ENCODE measurements around the gene BPGM.
A peak's percentile ranks its signal among the peaks of the same experiment; 100 is the strongest.

BPGM gene

DNA sequence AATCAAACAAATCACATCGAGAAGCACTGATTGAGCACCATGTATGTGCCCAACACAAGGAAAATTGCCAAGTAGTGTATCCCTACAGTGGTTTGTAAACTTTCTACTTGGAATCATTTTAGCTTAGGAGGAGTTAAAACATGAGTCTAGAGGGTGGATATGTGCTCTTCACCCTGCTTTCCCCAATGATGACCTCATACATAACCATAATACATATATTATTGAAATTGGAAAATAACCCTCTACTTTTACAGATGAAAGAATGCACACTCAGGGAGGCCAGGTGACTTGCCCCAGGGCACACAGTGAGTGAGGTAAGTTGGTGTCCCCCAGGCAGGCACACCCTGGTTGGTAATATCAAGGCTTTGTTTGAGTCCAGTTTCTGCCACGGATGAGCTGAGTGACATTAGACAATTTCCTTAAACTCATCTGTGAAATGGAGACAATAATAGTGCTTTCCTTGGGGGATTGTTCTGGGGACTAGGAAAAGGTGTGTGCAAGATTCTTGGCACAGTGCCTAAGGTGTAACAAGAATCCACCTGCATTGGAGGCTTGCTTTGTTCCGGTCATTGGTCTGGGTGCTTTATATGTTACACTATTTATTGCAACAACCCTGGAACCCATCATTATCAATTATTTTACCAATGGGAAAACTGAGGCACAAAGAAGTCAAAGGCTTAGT lies 50.7 kb downstream of the BPGM start:
- no peak for DNase-seq
- peaks cover 11% of the 10 kb centered on the region for H3K4me1 Mint-ChIP-seq
- H3K27ac Mint-ChIP-seq: no peak overlapping the region
- H3K27me3 Mint-ChIP-seq (ENCODE audit: low read depth, poor library complexity): no peaks in the 10 kb centered on the region
- no peak overlapping the region for H3K4me3 Mint-ChIP-seq
- H3K9me3 Mint-ChIP-seq: no peaks in the 10 kb centered on the region
- TF ChIP-seq, protein P1, sequence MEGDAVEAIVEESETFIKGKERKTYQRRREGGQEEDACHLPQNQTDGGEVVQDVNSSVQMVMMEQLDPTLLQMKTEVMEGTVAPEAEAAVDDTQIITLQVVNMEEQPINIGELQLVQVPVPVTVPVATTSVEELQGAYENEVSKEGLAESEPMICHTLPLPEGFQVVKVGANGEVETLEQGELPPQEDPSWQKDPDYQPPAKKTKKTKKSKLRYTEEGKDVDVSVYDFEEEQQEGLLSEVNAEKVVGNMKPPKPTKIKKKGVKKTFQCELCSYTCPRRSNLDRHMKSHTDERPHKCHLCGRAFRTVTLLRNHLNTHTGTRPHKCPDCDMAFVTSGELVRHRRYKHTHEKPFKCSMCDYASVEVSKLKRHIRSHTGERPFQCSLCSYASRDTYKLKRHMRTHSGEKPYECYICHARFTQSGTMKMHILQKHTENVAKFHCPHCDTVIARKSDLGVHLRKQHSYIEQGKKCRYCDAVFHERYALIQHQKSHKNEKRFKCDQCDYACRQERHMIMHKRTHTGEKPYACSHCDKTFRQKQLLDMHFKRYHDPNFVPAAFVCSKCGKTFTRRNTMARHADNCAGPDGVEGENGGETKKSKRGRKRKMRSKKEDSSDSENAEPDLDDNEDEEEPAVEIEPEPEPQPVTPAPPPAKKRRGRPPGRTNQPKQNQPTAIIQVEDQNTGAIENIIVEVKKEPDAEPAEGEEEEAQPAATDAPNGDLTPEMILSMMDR (IDR thresholded peaks at IDR 0.05): no peak
- H3K36me3 Mint-ChIP-seq (ENCODE audit: low read depth): no peaks in the 10 kb centered on the region

DNA sequence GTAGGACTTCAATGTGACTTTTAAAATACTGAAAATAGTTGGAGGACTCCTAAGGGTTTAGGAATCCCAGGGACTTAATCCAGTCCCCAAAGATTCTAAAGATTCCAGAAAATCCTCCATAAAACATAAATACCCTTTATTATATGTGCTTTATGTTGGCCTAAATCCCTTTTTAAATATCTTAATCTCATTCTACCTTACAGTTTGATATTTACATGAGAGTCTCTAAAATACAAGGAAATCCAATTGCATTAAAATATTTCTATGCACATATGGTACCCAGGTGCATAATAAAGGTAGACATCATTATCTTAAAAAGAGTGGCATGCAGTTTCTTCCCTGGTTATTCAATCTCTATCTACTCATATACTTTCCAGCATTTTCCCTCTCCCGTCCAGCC lies 51.8 kb downstream of the BPGM start:
- Mint-ChIP-seq H3K36me3 (ENCODE audit: low read depth) (no peaks in the 10 kb centered on the region), H3K4me3 (no peak overlapping the region), H3K4me1 (peaks cover 21% of the 10 kb centered on the region), H3K9me3 (no peaks in the 10 kb centered on the region), H3K27me3 (ENCODE audit: low read depth, poor library complexity) (no peaks in the 10 kb centered on the region), H3K27ac (no peak overlapping the region)
- TF ChIP-seq, protein P1 (IDR thresholded peaks at IDR 0.05): no peak
- DNase-seq: no peak

DNA sequence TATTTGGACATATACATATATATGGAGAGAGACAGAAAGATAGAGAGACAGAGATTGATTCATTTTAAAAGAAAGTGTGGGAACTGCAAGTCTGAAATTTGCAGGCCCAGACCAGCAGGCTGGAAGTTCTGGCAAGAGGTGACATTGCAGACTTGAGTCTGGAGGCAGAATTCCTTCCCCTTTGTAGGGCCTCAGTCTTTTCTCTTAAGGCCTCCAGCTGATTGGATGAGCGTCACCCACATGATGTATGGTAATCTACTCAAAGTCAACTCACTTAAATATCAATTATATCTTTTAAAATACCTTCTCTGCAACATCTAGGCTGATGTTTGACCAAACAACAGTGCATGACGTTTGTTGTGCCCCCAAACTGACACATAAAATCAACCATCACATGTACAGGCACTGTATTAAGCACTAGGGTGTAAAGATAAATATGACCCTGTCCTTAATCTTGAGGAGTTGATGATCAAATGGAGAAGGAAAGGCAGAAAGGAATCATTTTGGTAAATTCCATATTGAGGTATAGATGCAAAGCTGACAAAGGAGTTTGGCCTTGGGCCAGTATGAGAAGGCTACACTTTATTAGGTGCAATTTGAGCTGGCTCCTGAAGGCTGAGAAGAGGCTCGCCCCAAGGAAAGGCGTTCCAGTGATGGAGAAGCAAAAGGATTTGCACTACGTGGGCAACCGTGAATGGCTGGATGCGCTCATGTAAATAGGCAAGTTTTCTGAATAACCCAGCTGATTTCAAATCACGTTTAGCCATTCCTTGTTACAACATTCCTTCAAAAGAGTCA lies 52.6 kb downstream of the BPGM start:
- no peaks in the 10 kb centered on the region for H3K9me3 Mint-ChIP-seq
- peaks cover 28% of the 10 kb centered on the region for H3K4me1 Mint-ChIP-seq
- no peak overlapping the region for H3K27ac Mint-ChIP-seq
- no peaks in the 10 kb centered on the region for H3K27me3 Mint-ChIP-seq (ENCODE audit: low read depth, poor library complexity)
- no peak overlapping the region for H3K4me3 Mint-ChIP-seq
- TF ChIP-seq, protein P1 (IDR thresholded peaks at IDR 0.05): no peak
- no peak for DNase-seq
- no peaks in the 10 kb centered on the region for H3K36me3 Mint-ChIP-seq (ENCODE audit: low read depth)

DNA sequence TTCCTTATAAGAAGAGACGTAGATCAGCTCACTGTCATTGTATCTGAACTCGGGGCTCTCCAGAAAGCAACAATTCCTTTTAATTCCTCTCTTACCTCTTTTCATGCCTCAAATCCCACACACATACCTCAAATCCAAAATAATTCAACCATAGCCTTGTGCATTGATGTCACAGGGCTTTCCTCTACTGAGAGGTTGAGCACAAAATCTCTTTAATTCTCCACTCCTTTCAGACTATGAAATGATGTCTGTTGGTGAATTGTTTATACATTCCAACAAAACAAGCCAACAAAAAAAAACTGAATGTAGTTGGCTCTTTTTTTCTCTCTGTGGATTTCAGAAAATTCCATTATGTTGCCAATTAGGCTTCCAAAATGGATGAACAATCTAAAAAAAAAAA lies 53.2 kb downstream of the BPGM start:
- H3K36me3 Mint-ChIP-seq (ENCODE audit: low read depth): no peaks in the 10 kb centered on the region
- TF ChIP-seq, protein P1 (IDR thresholded peaks at IDR 0.05): no peak
- H3K27ac Mint-ChIP-seq: no peak overlapping the region
- H3K4me1 Mint-ChIP-seq: peaks cover 30% of the 10 kb centered on the region
- no peaks in the 10 kb centered on the region for H3K9me3 Mint-ChIP-seq
- H3K27me3 Mint-ChIP-seq (ENCODE audit: low read depth, poor library complexity): no peaks in the 10 kb centered on the region
- DNase-seq: no peak
- no peak overlapping the region for H3K4me3 Mint-ChIP-seq

DNA sequence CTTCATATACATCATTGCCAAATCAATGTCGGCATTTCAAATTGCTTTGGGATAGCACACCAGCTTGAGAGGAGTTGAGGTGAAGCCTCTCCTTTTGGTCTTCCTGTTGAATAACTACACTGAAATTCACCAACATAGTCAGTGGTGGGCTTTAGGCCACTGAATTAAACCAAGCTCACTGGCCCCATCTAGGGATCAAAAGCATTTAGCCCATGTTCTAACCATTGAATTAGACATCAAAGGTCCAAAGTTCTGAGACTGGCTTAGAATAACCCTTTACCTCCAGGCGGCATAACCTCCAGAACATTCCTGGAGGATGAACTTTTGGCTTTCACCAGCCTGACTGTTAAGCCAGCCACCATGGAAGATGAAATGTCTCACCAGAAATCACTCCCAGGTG lies 54.6 kb downstream of the BPGM start:
- Mint-ChIP-seq H3K27me3 (ENCODE audit: low read depth, poor library complexity) (no peaks in the 10 kb centered on the region), H3K27ac (no peak overlapping the region), H3K36me3 (ENCODE audit: low read depth) (no peaks in the 10 kb centered on the region), H3K4me1 (peaks cover 30% of the 10 kb centered on the region), H3K4me3 (no peak overlapping the region), H3K9me3 (no peaks in the 10 kb centered on the region)
- TF ChIP-seq, protein P1 (IDR thresholded peaks at IDR 0.05): peak; percentile 13
- DNase-seq: no peak
